Measurements from ENCODE around the gene GNB1. TPM values are rescaled to one million over a fixed set of nuclear protein-coding genes. Genes with fewer than 3 reads are reported as not detected.

Gene GNB1
- total RNA-seq, 1 donor from 2014 or later = 398 TPM

- H3K9me3 Mint-ChIP-seq = no peaks in the 10 kb centered on the region
- intact Hi-C loops (cut with micrococcal nuclease) = no loop called here
- H3K4me3 Mint-ChIP-seq = no peak overlapping the region
These were observed 44.4 kb downstream of the GNB1 start for GRCh38 chr1:1846386-1846918.

DNA sequence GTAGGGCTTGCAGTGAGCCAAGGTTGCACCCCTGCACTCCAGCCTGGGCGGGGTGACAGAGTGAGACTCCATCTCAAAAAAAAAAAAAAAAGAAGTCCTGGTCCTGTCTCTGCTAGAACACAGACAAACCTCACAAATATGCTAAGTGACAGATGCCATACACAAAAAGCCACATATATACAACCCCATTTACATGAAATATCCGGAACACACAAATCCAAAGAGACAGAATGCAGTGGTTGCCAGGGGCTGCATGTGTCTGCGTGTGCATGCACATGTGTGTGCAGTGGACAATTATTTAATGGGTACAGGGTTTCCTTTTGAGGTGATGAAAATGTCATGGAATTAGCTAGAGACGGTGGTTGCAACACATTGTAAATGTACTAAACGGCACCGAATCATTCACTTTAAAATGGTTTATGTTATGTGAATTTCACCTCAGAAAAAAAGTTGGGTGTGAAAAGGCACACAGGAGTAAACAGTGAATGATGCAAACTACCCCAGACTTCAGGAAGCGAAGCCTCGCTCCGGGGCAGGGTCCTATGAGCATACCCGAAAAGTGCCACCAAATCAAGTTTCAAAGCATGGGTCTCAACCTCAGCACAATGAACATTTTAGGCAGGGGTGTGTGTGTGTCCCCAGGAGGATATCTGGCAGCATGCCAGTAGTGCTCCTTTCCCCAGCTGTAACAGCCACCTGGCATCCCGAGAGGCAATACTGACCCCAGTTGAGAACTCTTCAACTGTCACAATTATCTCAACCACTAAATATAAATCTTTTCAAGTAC, 48.3 kb downstream of the GNB1 start:
- Mint-ChIP-seq H3K9me3 (no peaks in the 10 kb centered on the region), H3K27me3 (ENCODE audit: insufficient read depth) (no peaks in the 10 kb centered on the region), H3K36me3 (ENCODE audit: low read depth) (peaks cover 15% of the 10 kb centered on the region), H3K4me3 (no peak overlapping the region), H3K27ac (no peak overlapping the region), H3K4me1 (ENCODE audit: low read depth) (peaks cover 30% of the 10 kb centered on the region)
- intact Hi-C loops (cut with micrococcal nuclease) = loop anchor here (5.0 kb wide), 1 partner anchor 35 kb away; no protein-coding TSS in a partner anchor
- DNase-seq (ENCODE audit: low spot score) = no peak

More at GRCh38 chr1:1846386-1846918, 44.4 kb downstream of the GNB1 start:
- Mint-ChIP-seq H3K27ac (no peak overlapping the region), H3K27me3 (ENCODE audit: insufficient read depth) (no peaks in the 10 kb centered on the region), H3K4me1 (ENCODE audit: low read depth) (peaks cover 35% of the 10 kb centered on the region), H3K36me3 (ENCODE audit: low read depth) (peaks cover 14% of the 10 kb centered on the region)
- DNase-seq (ENCODE audit: low spot score) = no peak

- peak overlapping the region; percentile 77 for H3K27ac Mint-ChIP-seq
- peaks cover 30% of the 10 kb centered on the region for H3K4me1 Mint-ChIP-seq (ENCODE audit: low read depth)
- no peaks in the 10 kb centered on the region for H3K9me3 Mint-ChIP-seq
- no peak for DNase-seq (ENCODE audit: low spot score)
- peak overlapping the region; percentile 56 for H3K4me3 Mint-ChIP-seq
- intact Hi-C loops (cut with micrococcal nuclease) = loop anchor here (5.0 kb wide), 1 partner anchor 36 kb away; no protein-coding TSS in a partner anchor
- no peaks in the 10 kb centered on the region for H3K27me3 Mint-ChIP-seq (ENCODE audit: insufficient read depth)
- H3K36me3 Mint-ChIP-seq (ENCODE audit: low read depth) = peaks cover 13% of the 10 kb centered on the region
These were observed 49.3 kb downstream of the GNB1 start for GRCh38 chr1:1841575-1841995.

DNA sequence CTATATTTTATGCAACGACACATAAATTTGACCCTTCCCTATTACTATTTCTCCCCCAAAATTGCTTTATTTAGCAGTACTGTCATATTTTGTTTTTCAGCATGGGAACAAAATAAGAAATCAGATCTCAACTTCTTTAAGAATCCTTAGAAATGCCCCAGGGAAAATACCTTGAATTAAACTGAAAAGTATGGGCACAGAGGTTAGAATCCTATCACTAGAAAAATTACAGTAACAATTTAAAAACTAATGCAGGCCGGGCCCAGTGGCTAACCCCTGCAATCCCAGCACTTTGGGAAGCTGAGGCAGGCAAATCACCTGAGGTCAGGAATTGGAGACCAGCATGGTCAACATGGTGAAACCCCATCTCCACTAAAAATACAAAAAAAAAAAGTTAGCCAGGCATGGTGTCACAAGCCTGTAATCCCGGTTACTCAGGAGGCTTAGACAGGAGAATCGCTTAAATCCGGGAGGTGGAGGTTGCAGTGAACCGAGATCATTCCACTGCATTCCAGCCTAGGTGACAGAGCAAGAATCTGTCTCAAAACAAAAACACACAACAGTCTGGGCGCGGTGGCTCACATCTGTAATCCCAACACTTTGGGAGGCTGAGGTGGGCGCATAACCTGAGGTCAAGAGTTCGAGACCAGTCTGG, 51.4 kb downstream of the GNB1 start:
- no peaks in the 10 kb centered on the region for H3K27me3 Mint-ChIP-seq (ENCODE audit: insufficient read depth)
- no peak overlapping the region for H3K27ac Mint-ChIP-seq
- peaks cover 7% of the 10 kb centered on the region for H3K36me3 Mint-ChIP-seq (ENCODE audit: low read depth)
- H3K4me1 Mint-ChIP-seq (ENCODE audit: low read depth) = peaks cover 22% of the 10 kb centered on the region
- intact Hi-C loops (cut with micrococcal nuclease) = no loop called here
- H3K9me3 Mint-ChIP-seq = no peaks in the 10 kb centered on the region
- no peak overlapping the region for H3K4me3 Mint-ChIP-seq
- no peak for DNase-seq (ENCODE audit: low spot score)

DNA sequence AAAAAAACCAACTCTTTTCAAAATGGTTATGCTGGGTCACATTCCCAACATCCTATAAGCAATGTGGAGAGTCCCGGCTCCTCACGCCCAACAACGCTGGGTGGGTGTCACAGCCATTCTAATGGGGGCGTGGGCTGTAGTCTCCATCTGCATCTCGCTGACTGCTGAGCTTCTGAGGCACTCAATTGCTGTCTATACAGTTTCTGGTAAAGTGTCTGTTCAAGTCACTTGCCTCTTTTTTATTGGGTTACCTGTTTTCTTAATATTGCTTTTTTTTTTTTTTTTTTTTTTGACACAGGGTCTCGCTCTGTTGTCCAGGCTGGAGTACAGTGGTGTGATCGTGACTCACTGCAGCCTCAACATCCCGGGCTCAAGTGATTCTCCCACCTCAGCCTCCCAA, 54.8 kb downstream of the GNB1 start:
- no peak for DNase-seq (ENCODE audit: low spot score)
- H3K27ac Mint-ChIP-seq = no peak overlapping the region
- H3K36me3 Mint-ChIP-seq (ENCODE audit: low read depth) = peaks cover 11% of the 10 kb centered on the region
- H3K4me1 Mint-ChIP-seq (ENCODE audit: low read depth) = peaks cover 16% of the 10 kb centered on the region
- no peaks in the 10 kb centered on the region for H3K9me3 Mint-ChIP-seq
- intact Hi-C loops (cut with micrococcal nuclease) = no loop called here
- H3K27me3 Mint-ChIP-seq (ENCODE audit: insufficient read depth) = no peaks in the 10 kb centered on the region
- no peak overlapping the region for H3K4me3 Mint-ChIP-seq

GRCh38 chr1:1835546-1835945, 55.3 kb downstream of the GNB1 start:
- intact Hi-C loops (cut with micrococcal nuclease) = no loop called here
- Mint-ChIP-seq H3K4me1 (ENCODE audit: low read depth) (peaks cover 13% of the 10 kb centered on the region), H3K4me3 (no peak overlapping the region), H3K27ac (no peak overlapping the region), H3K9me3 (no peaks in the 10 kb centered on the region), H3K27me3 (ENCODE audit: insufficient read depth) (no peaks in the 10 kb centered on the region), H3K36me3 (ENCODE audit: low read depth) (peaks cover 10% of the 10 kb centered on the region)
- no peak for DNase-seq (ENCODE audit: low spot score)

DNA sequence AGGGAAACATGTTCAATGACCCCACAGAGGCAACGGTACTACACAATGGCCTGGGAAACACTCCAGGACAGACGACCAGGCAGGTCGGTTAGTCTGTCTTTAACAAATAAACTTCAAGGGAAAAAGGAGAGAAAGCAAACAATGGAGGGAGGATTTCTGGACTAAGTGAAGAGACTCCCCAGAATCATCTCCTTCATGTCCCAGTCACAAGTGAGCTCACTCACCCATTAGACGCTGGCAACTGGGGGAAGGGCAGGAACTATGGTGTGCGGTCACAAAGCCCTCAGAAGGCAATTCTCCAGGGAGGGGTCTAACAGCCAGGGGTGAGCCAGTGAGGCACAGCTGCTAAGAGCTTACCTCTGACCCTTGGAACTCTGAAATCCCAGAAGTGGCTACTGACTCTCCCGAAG, 57.0 kb downstream of the GNB1 start:
- Mint-ChIP-seq H3K9me3 (no peaks in the 10 kb centered on the region), H3K4me1 (ENCODE audit: low read depth) (peaks cover 9% of the 10 kb centered on the region), H3K27me3 (ENCODE audit: insufficient read depth) (no peaks in the 10 kb centered on the region), H3K27ac (no peak overlapping the region), H3K36me3 (ENCODE audit: low read depth) (peaks cover 11% of the 10 kb centered on the region), H3K4me3 (no peak overlapping the region)
- intact Hi-C loops (cut with micrococcal nuclease) = no loop called here
- no peak for DNase-seq (ENCODE audit: low spot score)

GRCh38 chr1:1833456-1833855, 57.4 kb downstream of the GNB1 start:
- Mint-ChIP-seq H3K27me3 (ENCODE audit: insufficient read depth) (no peaks in the 10 kb centered on the region), H3K36me3 (ENCODE audit: low read depth) (peaks cover 9% of the 10 kb centered on the region), H3K4me3 (no peak overlapping the region), H3K4me1 (ENCODE audit: low read depth) (peaks cover 9% of the 10 kb centered on the region), H3K27ac (no peak overlapping the region), H3K9me3 (no peaks in the 10 kb centered on the region)
- DNase-seq (ENCODE audit: low spot score) = no peak
- intact Hi-C loops (cut with micrococcal nuclease) = no loop called here

DNA sequence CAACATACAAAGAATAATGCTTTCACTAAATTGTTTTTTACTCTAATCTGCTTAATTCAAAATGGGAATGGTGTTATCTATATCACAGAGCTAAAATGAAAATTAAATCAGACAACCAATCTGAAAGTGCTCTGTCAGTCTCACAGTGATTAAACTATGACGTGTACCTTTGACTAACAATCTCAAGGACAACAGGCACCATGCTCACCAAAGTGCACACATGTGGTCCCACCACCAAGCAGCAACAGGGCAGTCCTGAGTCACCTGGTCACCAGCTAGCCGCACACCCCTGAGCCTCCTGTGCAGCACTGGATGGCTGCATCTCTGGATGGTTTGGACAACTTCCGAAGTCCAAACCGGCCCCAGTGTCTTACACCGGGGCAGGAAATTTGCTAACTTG, 58.1 kb downstream of the GNB1 start:
- Mint-ChIP-seq H3K9me3 (no peaks in the 10 kb centered on the region), H3K36me3 (ENCODE audit: low read depth) (peaks cover 9% of the 10 kb centered on the region), H3K4me1 (ENCODE audit: low read depth) (peaks cover 9% of the 10 kb centered on the region), H3K4me3 (no peak overlapping the region), H3K27ac (peak overlapping the region; percentile 44), H3K27me3 (ENCODE audit: insufficient read depth) (no peaks in the 10 kb centered on the region)
- intact Hi-C loops (cut with micrococcal nuclease) = no loop called here
- no peak for DNase-seq (ENCODE audit: low spot score)

GRCh38 chr1:1832166-1832565, 58.7 kb downstream of the GNB1 start:
- no peak for DNase-seq (ENCODE audit: low spot score)
- intact Hi-C loops (cut with micrococcal nuclease) = no loop called here
- peak overlapping the region; percentile 28 for H3K27ac Mint-ChIP-seq
- H3K4me3 Mint-ChIP-seq = no peak overlapping the region
- peaks cover 7% of the 10 kb centered on the region for H3K36me3 Mint-ChIP-seq (ENCODE audit: low read depth)
- no peaks in the 10 kb centered on the region for H3K9me3 Mint-ChIP-seq
- peaks cover 9% of the 10 kb centered on the region for H3K4me1 Mint-ChIP-seq (ENCODE audit: low read depth)
- H3K27me3 Mint-ChIP-seq (ENCODE audit: insufficient read depth) = no peaks in the 10 kb centered on the region

DNA sequence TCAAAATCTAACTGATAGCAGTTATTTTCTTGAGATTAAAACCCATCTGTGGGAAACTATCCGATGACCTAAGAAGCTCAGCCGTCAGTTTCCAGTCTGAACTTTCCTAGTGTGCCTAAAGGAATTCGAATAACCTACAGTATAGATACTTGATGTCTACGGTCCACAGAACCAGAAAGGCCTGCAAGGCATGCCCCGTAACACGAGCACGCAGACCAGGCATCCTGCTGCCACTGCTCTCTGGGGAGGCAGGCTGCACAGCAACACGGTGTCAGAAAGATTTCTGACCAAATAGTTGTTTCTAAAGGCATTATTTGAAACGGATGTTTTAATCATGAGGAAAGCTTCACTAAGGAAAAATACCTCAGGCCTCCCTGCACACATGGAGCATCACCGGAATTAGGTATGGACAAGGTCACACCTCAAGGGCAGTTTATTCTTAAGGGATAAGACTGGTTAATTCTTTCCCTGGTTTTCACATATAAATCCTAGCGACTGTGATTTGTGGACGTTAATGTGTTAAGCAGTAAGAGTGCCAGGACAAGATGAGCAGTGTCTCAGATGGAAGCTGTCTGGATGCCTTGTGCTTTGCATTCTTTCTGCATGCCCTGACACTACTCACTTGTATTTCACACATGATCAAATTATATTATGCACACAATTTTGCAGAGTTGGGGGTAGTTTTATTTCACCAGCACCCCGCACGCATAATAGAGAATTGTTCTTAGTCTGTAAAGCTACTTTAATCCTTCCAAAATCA, 63.6 kb downstream of the GNB1 start:
- no peak for DNase-seq (ENCODE audit: low spot score)
- no peak overlapping the region for H3K4me3 Mint-ChIP-seq
- no peak overlapping the region for H3K27ac Mint-ChIP-seq
- H3K27me3 Mint-ChIP-seq (ENCODE audit: insufficient read depth) = no peaks in the 10 kb centered on the region
- H3K4me1 Mint-ChIP-seq (ENCODE audit: low read depth) = peaks cover 27% of the 10 kb centered on the region
- H3K9me3 Mint-ChIP-seq = no peaks in the 10 kb centered on the region
- peaks cover 24% of the 10 kb centered on the region for H3K36me3 Mint-ChIP-seq (ENCODE audit: low read depth)
- intact Hi-C loops (cut with micrococcal nuclease) = loop anchor here (5.0 kb wide), 1 partner anchor 80 kb away; no protein-coding TSS in a partner anchor

- intact Hi-C loops (cut with micrococcal nuclease) = loop anchor here (5.0 kb wide), 1 partner anchor 81 kb away; no protein-coding TSS in a partner anchor
- Mint-ChIP-seq H3K36me3 (ENCODE audit: low read depth) (peaks cover 22% of the 10 kb centered on the region), H3K27me3 (ENCODE audit: insufficient read depth) (no peaks in the 10 kb centered on the region), H3K4me3 (no peak overlapping the region), H3K9me3 (no peaks in the 10 kb centered on the region), H3K4me1 (ENCODE audit: low read depth) (peaks cover 27% of the 10 kb centered on the region), H3K27ac (peak overlapping the region; percentile 56)
- no peak for DNase-seq (ENCODE audit: low spot score)
These were observed 64.4 kb downstream of the GNB1 start for GRCh38 chr1:1826356-1827088.

Measured in activated T-helper 1 cell treated with anti-CD3 and anti-CD28 coated beads, Interleukin-12 subunit alpha, Interleukin-12 subunit beta, Interleukin-2, Interleukin-4 antibody, amounts not matched to agents 30 ng/mL and 10 ng/mL and 1 ng/mL, durations not matched to agents 14 hours and 24 hours and 36 hours (primary cell).